Endodermal cell (in vitro differentiated cells): ENCODE results near the gene HEG1. TPM values are rescaled to one million over a fixed set of nuclear protein-coding genes. Genes with fewer than 3 reads are reported as not detected.

Experiments
- DNase-seq: peaks from one replicate; pipeline ENCODE4 v3.0.0-alpha.2; 2017
- H3K27ac ChIP-seq: 2 replicates; pipeline ENCODE4 v1.5.1; 2013; ENCODE audit warnings: mild to moderate bottlenecking, low read depth, low read length, moderate library complexity
- H3K27me3 ChIP-seq: 2 replicates; pipeline ENCODE4 v1.6.1; 2013; ENCODE audit warnings: mild to moderate bottlenecking, low read length, moderate library complexity; ENCODE audit not compliant: insufficient read depth, control insufficient read depth, poor library complexity, severe bottlenecking
- H3K36me3 ChIP-seq: 2 replicates; pipeline ENCODE4 v1.7.0; 2013; ENCODE audit warnings: mild to moderate bottlenecking, low read length, moderate library complexity; ENCODE audit not compliant: control insufficient read depth, insufficient read depth
- H3K4me1 ChIP-seq: one replicate; pipeline ENCODE4 v1.7.0; 2013; ENCODE audit warnings: low read length; ENCODE audit not compliant: control insufficient read depth, insufficient read depth
- H3K4me3 ChIP-seq: 2 replicates; pipeline ENCODE4 v1.5.1; 2013; ENCODE audit warnings: mild to moderate bottlenecking, low read length, moderate library complexity
- H3K9ac ChIP-seq: 2 replicates; pipeline ENCODE4 v1.6.1; 2013; ENCODE audit warnings: mild to moderate bottlenecking, low read length, moderate library complexity; ENCODE audit not compliant: poor library complexity, severe bottlenecking; ENCODE audit errors: extremely low read depth
- H3K9me3 ChIP-seq: 2 replicates; pipeline ENCODE4 v1.6.1; 2013; ENCODE audit warnings: mild to moderate bottlenecking, low read length, moderate library complexity; ENCODE audit not compliant: control insufficient read depth
- H3K27ac Mint-ChIP-seq: 2 replicates; pipeline ENCODE4 v1.8.0; 2020; ENCODE audit warnings: mixed read lengths
- H3K27me3 Mint-ChIP-seq: 2 replicates; pipeline ENCODE4 v1.8.0; 2021; ENCODE audit warnings: mild to moderate bottlenecking, mixed read lengths; ENCODE audit not compliant: insufficient read depth
- H3K36me3 Mint-ChIP-seq: 2 replicates; pipeline ENCODE4 v1.8.0; 2020; ENCODE audit warnings: low read depth, mixed read lengths
- H3K4me1 Mint-ChIP-seq: 2 replicates; pipeline ENCODE4 v1.8.0; 2020; ENCODE audit warnings: mixed read lengths
- H3K4me3 Mint-ChIP-seq: 2 replicates; pipeline ENCODE4 v1.8.0; 2020; ENCODE audit warnings: mild to moderate bottlenecking, moderate library complexity, mixed read lengths
- H3K9me3 Mint-ChIP-seq: 2 replicates; pipeline ENCODE4 v1.8.0; 2020; ENCODE audit warnings: mild to moderate bottlenecking, mixed read lengths
- CTCF ChIP-seq: fragments of 200-600 bp; sonication (generic); conservative IDR thresholded peaks from 2 replicates; pipeline ENCODE4 v1.5.0; 2021; ENCODE audit warnings: antibody characterized with exemption, mild to moderate bottlenecking
- WGBS, 2 experiments: methylation state at CpG; one replicate each; pipeline versions ENCODE4 v1.1.5 to v1.1.7; 2013; ENCODE audit warnings: missing lambda C conversion rate in 2 of 2, mixed read lengths in 1 of 2; ENCODE audit not compliant: insufficient coverage in 1 of 2, insufficient read length in 1 of 2; 5-methylcytosine and 5-hydroxymethylcytosine counted together
- total RNA-seq, 2 donors: library from RNA; stranded (reverse); fragmentation: NEBNext Ultra II Directional in 1 of 2; extraction: Animal tissue kit (Norgen Biotek cat#: 25700) in 1 of 2; gene quantifications; 2 replicates in 1 of 2; 3 replicates in 1 of 2; pipeline ENCODE4 v1.2.1, GENCODE V29; 2021

Gene HEG1
- total RNA-seq, 2 donors from 2014 or later: 25.5 to 27.0 TPM

GRCh38 chr3:124941771-124942170, 114.0 kb downstream of the HEG1 start:
- no peaks in the 10 kb centered on the region for H3K27me3 Mint-ChIP-seq
- no peak overlapping the region for H3K9ac ChIP-seq
- no peak overlapping the region for H3K27ac Mint-ChIP-seq
- DNase-seq: no peak
- no peak overlapping the region for H3K4me3 Mint-ChIP-seq
- no peaks in the 10 kb centered on the region for H3K36me3 Mint-ChIP-seq
- no peaks in the 10 kb centered on the region for H3K4me1 ChIP-seq
- no peak overlapping the region for H3K27ac ChIP-seq
- TF ChIP-seq CTCF: no peak
- no peaks in the 10 kb centered on the region for H3K36me3 ChIP-seq
- WGBS, 2 experiments: 98 to 99% methylated on average over 5 to 12 of the region's 12 CpGs
- H3K27me3 ChIP-seq: no peaks in the 10 kb centered on the region
- no peak overlapping the region for H3K4me3 ChIP-seq
- peaks cover 7% of the 10 kb centered on the region for H3K4me1 Mint-ChIP-seq
- peaks cover 5% of the 10 kb centered on the region for H3K9me3 ChIP-seq
- H3K9me3 Mint-ChIP-seq: no peaks in the 10 kb centered on the region

GRCh38 chr3:124939661-124940060, 116.1 kb downstream of the HEG1 start:
- DNase-seq: no peak
- Mint-ChIP-seq H3K36me3 (no peaks in the 10 kb centered on the region), H3K27ac (no peak overlapping the region), H3K4me3 (no peak overlapping the region), H3K9me3 (no peaks in the 10 kb centered on the region), H3K4me1 (peaks cover 9% of the 10 kb centered on the region), H3K27me3 (no peaks in the 10 kb centered on the region)
- no peak overlapping the region for H3K4me3 ChIP-seq
- H3K36me3 ChIP-seq: no peaks in the 10 kb centered on the region
- H3K9ac ChIP-seq: no peak overlapping the region
- H3K9me3 ChIP-seq: peaks cover 5% of the 10 kb centered on the region
- no peaks in the 10 kb centered on the region for H3K27me3 ChIP-seq
- H3K27ac ChIP-seq: no peak overlapping the region
- 77 to 79% methylated on average over 3 to 4 of the region's 4 CpGs for WGBS, 2 experiments
- H3K4me1 ChIP-seq: no peaks in the 10 kb centered on the region
- TF ChIP-seq CTCF: no peak

- Mint-ChIP-seq H3K27ac (no peak overlapping the region), H3K36me3 (no peaks in the 10 kb centered on the region), H3K9me3 (no peaks in the 10 kb centered on the region), H3K27me3 (no peaks in the 10 kb centered on the region), H3K4me3 (no peak overlapping the region), H3K4me1 (peaks cover 9% of the 10 kb centered on the region)
- Histone ChIP-seq H3K27me3 (no peaks in the 10 kb centered on the region), H3K9me3 (peaks cover 5% of the 10 kb centered on the region), H3K36me3 (no peaks in the 10 kb centered on the region), H3K4me1 (no peaks in the 10 kb centered on the region), H3K9ac (no peak overlapping the region), H3K27ac (no peak overlapping the region), H3K4me3 (no peak overlapping the region)
- no peak for DNase-seq
- 93 to 94% methylated on average over 5 of the region's 5 CpGs for WGBS, 2 experiments
- peak; percentile 55 for TF ChIP-seq CTCF
These were observed 116.9 kb downstream of the HEG1 start for GRCh38 chr3:124938896-124939295.
